HCT116 (cell line): ENCODE measurements around the gene KIF1A. TPM values are rescaled to one million over a fixed set of nuclear protein-coding genes. Genes with fewer than 3 reads are reported as not detected.

ENCODE experiments used
- ATAC-seq: fragments of 200-7000 bp; cut with Tn5 transposase; 2 replicates; pipeline ENCODE4 v1.9.1; 2020; ENCODE audit warnings: mild to moderate bottlenecking, moderate library complexity
- BruUV-seq: library from RNA; stranded (reverse); fragments of 400-500 nt; replicated peaks from 2 replicates; lab custom pipeline; 2021; lab: Mats Ljungman, UMichigan
- CTCF ChIA-PET: fragments of 300-600 bp; sonication (Branson Sonifier 250); formaldehyde crosslinking; loops from one replicate; lab custom pipeline; 2021; ENCODE audit warnings: antibody characterized with exemption; lab: Charles Lee
- POLR2A ChIA-PET: fragments of 300-600, 350-600 bp; sonication (Branson Sonifier 250); formaldehyde crosslinking; loops from one replicate; lab custom pipeline; 2021; ENCODE audit warnings: antibody characterized with exemption; lab: Charles Lee
- RAD21 ChIA-PET, 2 experiments: fragments of 300-600 bp; sonication (Branson Sonifier 250); formaldehyde crosslinking; loops; one replicate each; lab custom pipeline; 2023; ENCODE audit warnings: low total read pairs in 2 of 2; ENCODE audit not compliant: uncharacterized antibody in 2 of 2, unreplicated experiment in 2 of 2, low non-redundant PET in 1 of 2; lab: Charles Lee
- DNase-seq: peaks from one replicate; pipeline ENCODE4 v3.0.0-alpha.2; 2010; ENCODE audit warnings: low read depth, low spot score
- H2AFZ ChIP-seq: fragments of 200-600 bp; shearing (Covaris generic), sonication (generic); 2 replicates; pipeline ENCODE4 v1.6.1; 2017; ENCODE audit warnings: low read depth, mixed run types, mixed read lengths, antibody characterized with exemption, low read length; ENCODE audit not compliant: poor library complexity, severe bottlenecking
- H3K27ac ChIP-seq: 2 replicates; pipeline ENCODE4 v1.5.1; 2012; ENCODE audit warnings: low read depth, low read length
- H3K27me3 ChIP-seq: fragments of 200-600 bp; sonication (generic); 2 replicates; pipeline ENCODE4 v1.6.1; 2016; ENCODE audit warnings: mixed run types, low read length, mixed read lengths; ENCODE audit not compliant: insufficient read depth
- H3K36me3 ChIP-seq, 2 experiments: fragments of 200-500 bp in 1 of 2; fragments of 200-600 bp in 1 of 2; sonication (Bioruptor generic) in 1 of 2; sonication (generic) in 1 of 2; 2 replicates each; pipeline versions ENCODE4 v1.5.1 to v1.6.1; 2014 to 2016; ENCODE audit warnings: low read length in 2 of 2, inconsistent platforms in 1 of 2, mixed read lengths in 1 of 2, mixed run types in 1 of 2; ENCODE audit not compliant: insufficient read depth in 2 of 2, control insufficient read depth in 1 of 2
- H3K4me1 ChIP-seq, 2 experiments: fragments of 200-600 bp in 1 of 2; sonication (generic) in 1 of 2; 2 replicates each; pipeline versions ENCODE4 v1.5.1 to v1.6.1; 2012 to 2017; ENCODE audit warnings: low read length in 2 of 2, inconsistent platforms in 1 of 2, mild to moderate bottlenecking in 1 of 2, mixed read lengths in 1 of 2, mixed run types in 1 of 2, moderate library complexity in 1 of 2; ENCODE audit not compliant: insufficient read depth in 2 of 2, control insufficient read depth in 1 of 2
- H3K4me2 ChIP-seq: fragments of 200-600 bp; sonication (generic); 2 replicates; pipeline ENCODE4 v1.6.1; 2017; ENCODE audit warnings: mixed run types, low read length, mixed read lengths
- H3K4me3 ChIP-seq, 2 experiments: fragments of 200-600 bp in 1 of 2; sonication (generic) in 1 of 2; replicated peaks in 1 of 2; 2 replicates each; pipeline ENCODE4 v1.5.1; 2011 to 2016; ENCODE audit warnings: low read length in 2 of 2, control low read depth in 1 of 2, low read depth in 1 of 2, mild to moderate bottlenecking in 1 of 2, mixed read lengths in 1 of 2, mixed run types in 1 of 2
- H3K79me2 ChIP-seq: fragments of 200-600 bp; sonication (generic); 2 replicates; pipeline ENCODE4 v1.6.1; 2017; ENCODE audit warnings: mild to moderate bottlenecking, mixed run types, low read length, moderate library complexity, mixed read lengths; ENCODE audit not compliant: insufficient read depth
- H3K9ac ChIP-seq: fragments of 200-600 bp; sonication (generic); 2 replicates; pipeline ENCODE4 v1.6.1; 2016; ENCODE audit warnings: low read length, mixed read lengths
- H3K9me2 ChIP-seq: fragments of 200-600 bp; sonication (generic), shearing (Covaris generic); 2 replicates; pipeline ENCODE4 v1.6.1; 2017; ENCODE audit warnings: mixed run types, mild to moderate bottlenecking, moderate library complexity; ENCODE audit not compliant: insufficient read depth
- H3K9me3 ChIP-seq, 2 experiments: fragments of 200-500 bp in 1 of 2; fragments of 200-600 bp in 1 of 2; sonication (Bioruptor generic) in 1 of 2; sonication (generic) in 1 of 2; 2 replicates each; pipeline ENCODE4 v1.6.1; 2014 to 2017; ENCODE audit warnings: low read length in 2 of 2, mixed read lengths in 2 of 2, inconsistent platforms in 1 of 2, low read depth in 1 of 2, mild to moderate bottlenecking in 1 of 2, mixed run types in 1 of 2, moderate library complexity in 1 of 2; ENCODE audit not compliant: control insufficient read depth in 1 of 2, insufficient read depth in 1 of 2
- H4K20me1 ChIP-seq: fragments of 200-600 bp; sonication (generic), shearing (Covaris generic); 2 replicates; pipeline ENCODE4 v1.6.1; 2017; ENCODE audit warnings: mixed run types, mild to moderate bottlenecking, moderate library complexity; ENCODE audit not compliant: insufficient read depth
- CBX3 ChIP-seq: IDR thresholded peaks from 2 replicates; pipeline ENCODE4 v1.6.1; 2012; ENCODE audit warnings: low read depth
- CEBPB ChIP-seq: IDR thresholded peaks from 2 replicates; pipeline ENCODE4 v1.6.1; 2012; ENCODE audit warnings: low read depth
- CTCF ChIP-seq, 3 experiments: fragments of 200-600 bp in 1 of 3; sonication (generic) in 1 of 3; IDR thresholded peaks in 2 of 3; conservative IDR thresholded peaks in 1 of 3; 2 replicates each; pipeline ENCODE4 v1.5.1; 2012 to 2017; ENCODE audit warnings: low read depth in 2 of 3, low read length in 2 of 3, antibody characterized with exemption in 1 of 3, borderline replicate concordance in 1 of 3, control low read depth in 1 of 3, mild to moderate bottlenecking in 1 of 3, mixed read lengths in 1 of 3, mixed run types in 1 of 3, moderate library complexity in 1 of 3; ENCODE audit not compliant: insufficient read depth in 1 of 3
- EGR1 ChIP-seq: IDR thresholded peaks from 2 replicates; pipeline ENCODE4 v1.6.1; 2012; ENCODE audit warnings: low read depth
- ELF1 ChIP-seq: IDR thresholded peaks from 2 replicates; pipeline ENCODE4 v1.6.1; 2012; ENCODE audit warnings: low read depth, borderline replicate concordance
- EZH2 ChIP-seq: fragments of 200-600 bp; sonication (generic); IDR thresholded peaks from 2 replicates; pipeline ENCODE4 v1.6.1; 2017; ENCODE audit warnings: antibody characterized with exemption, mixed run types
- EZH2phosphoT487 ChIP-seq: fragments of 200-600 bp; IDR thresholded peaks from 2 replicates; pipeline ENCODE4 v1.6.1; 2018; ENCODE audit warnings: antibody characterized with exemption, borderline replicate concordance
- FOSL1 ChIP-seq: IDR thresholded peaks from 2 replicates; pipeline ENCODE4 v1.6.1; 2012; ENCODE audit warnings: low read depth
- JUND ChIP-seq: IDR thresholded peaks from 2 replicates; pipeline ENCODE4 v1.6.1; 2012
- MAX ChIP-seq: IDR thresholded peaks from 2 replicates; pipeline ENCODE4 v1.6.1; 2012
- POLR2A ChIP-seq: IDR thresholded peaks from 2 replicates; pipeline ENCODE4 v1.7.0; 2011; ENCODE audit warnings: borderline replicate concordance; ENCODE audit not compliant: insufficient read depth, insufficient read length; ENCODE audit errors: extremely low read depth
- RAD21 ChIP-seq: IDR thresholded peaks from 2 replicates; pipeline ENCODE4 v1.6.1; 2012; ENCODE audit warnings: low read depth, mild to moderate bottlenecking
- SIN3A ChIP-seq: IDR thresholded peaks from 2 replicates; pipeline ENCODE4 v1.6.1; 2012; ENCODE audit warnings: low read depth
- SRF ChIP-seq: IDR thresholded peaks from 2 replicates; pipeline ENCODE4 v1.6.1; 2012; ENCODE audit warnings: low read depth
- TCF7L2 ChIP-seq: IDR thresholded peaks from 2 replicates; pipeline ENCODE4 v1.7.0; 2011; ENCODE audit warnings: borderline replicate concordance, inconsistent platforms; ENCODE audit not compliant: insufficient read depth, insufficient read length; ENCODE audit errors: extremely low read depth
- ZFX ChIP-seq: fragments of 450-650 bp; IDR thresholded peaks from 2 replicates; pipeline ENCODE4 v1.6.1; 2017
- ZNF274 ChIP-seq: fragments of 200-500 bp; sonication (Bioruptor generic); IDR thresholded peaks from 2 replicates; pipeline ENCODE4 v1.6.1; 2014; ENCODE audit warnings: mild to moderate bottlenecking, low read depth, low read length, inconsistent platforms
- intact Hi-C: fragments of 100-400 bp; cut with micrococcal nuclease; formaldehyde crosslinking; loops from 2 replicates; pipeline ENCODE4 v1.10.0; 2022
- total RNA-seq: library from RNA; stranded (reverse); gene quantifications from one replicate; pipeline ENCODE4 v1.2.1, GENCODE V29; 2021; ENCODE audit not compliant: unreplicated experiment
- TF ChIP-seq, protein P1 (sequence below): IDR thresholded peaks from 2 replicates; pipeline ENCODE4 v1.6.1; 2011; ENCODE audit warnings: mild to moderate bottlenecking, low read length, moderate library complexity; ENCODE audit not compliant: insufficient replicate concordance; ENCODE audit errors: extremely low read depth
- TF ChIP-seq, protein P2 (sequence below): IDR thresholded peaks from 2 replicates; pipeline ENCODE4 v1.6.1; 2012

Gene KIF1A
- total RNA-seq, 1 experiment from 2014 or later, result 0.27 TPM

DNA sequence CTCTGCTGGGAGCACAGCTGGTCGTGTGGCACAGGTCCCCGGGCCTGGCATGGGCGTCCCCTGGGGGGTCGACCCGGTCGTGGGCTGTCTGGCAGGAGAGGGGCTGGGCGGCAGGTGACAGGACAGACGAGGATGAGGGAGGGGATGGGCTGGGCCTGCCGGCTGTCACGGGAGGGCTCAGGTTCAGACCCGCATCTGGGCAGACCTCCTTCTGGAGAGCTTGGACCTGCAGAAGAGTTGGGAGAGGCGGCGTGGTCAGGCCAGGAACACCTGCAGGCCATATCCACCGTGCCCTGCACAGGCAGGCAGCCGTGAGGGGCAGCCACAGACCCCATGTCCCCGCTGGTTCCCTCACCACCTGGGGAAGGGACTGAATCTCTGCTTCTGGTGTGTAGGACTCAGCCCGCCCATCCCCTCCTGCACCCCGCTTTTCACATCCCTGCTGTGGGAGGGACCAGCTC, 102.8 kb downstream of the KIF1A start (continued):
- TF ChIP-seq, protein P1, sequence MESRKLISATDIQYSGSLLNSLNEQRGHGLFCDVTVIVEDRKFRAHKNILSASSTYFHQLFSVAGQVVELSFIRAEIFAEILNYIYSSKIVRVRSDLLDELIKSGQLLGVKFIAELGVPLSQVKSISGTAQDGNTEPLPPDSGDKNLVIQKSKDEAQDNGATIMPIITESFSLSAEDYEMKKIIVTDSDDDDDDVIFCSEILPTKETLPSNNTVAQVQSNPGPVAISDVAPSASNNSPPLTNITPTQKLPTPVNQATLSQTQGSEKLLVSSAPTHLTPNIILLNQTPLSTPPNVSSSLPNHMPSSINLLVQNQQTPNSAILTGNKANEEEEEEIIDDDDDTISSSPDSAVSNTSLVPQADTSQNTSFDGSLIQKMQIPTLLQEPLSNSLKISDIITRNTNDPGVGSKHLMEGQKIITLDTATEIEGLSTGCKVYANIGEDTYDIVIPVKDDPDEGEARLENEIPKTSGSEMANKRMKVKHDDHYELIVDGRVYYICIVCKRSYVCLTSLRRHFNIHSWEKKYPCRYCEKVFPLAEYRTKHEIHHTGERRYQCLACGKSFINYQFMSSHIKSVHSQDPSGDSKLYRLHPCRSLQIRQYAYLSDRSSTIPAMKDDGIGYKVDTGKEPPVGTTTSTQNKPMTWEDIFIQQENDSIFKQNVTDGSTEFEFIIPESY, result no peak
- TF ChIP-seq SRF (no peak), EZH2phosphoT487 (no peak), TCF7L2 (no peak), CBX3 (no peak)

DNA sequence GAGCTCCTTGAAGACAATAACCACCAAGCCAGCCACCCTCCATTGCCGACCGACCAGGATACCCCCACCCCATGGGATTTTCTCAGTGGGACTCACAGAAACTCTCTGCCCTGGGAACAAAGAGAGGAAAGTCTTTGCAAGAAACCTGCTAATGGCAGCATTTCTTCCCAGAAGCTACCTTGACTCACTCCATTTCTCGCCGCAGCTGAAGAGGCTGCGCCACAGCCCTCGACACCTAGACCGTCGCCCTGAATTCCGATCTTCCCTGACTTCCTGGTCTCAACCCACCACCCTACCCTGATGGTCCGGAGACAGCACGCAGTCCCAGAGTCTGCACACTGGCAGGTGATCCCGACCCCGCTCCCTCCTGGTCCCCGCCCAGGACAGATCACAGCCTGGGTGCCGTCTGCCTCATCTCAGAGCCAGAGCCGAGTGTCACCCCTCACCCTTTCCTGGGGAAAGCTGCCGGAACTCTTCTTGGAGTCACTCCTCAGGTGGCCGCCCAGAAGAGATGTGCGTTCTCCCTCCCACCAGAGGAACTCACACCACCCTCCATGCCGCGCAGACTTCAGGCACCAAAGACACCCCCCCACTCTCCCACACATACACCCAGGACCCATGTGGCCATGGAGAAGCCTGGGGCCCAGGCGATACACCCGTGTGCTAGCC, 103.8 kb downstream of the KIF1A start:
- ChIA-PET CTCF (no interaction called here), POLR2A (no interaction called here), RAD21 (no interaction called here)
- no peaks in the 10 kb centered on the region for H3K27me3 ChIP-seq
- ATAC-seq, result no peak
- no peaks in the 10 kb centered on the region for H3K36me3 ChIP-seq
- no peaks in the 10 kb centered on the region for H3K4me1 ChIP-seq
- no TSS peak for BruUV-seq
- no peak overlapping the region for H3K9ac ChIP-seq
- no peaks in the 10 kb centered on the region for H3K9me2 ChIP-seq
- H3K9me3 ChIP-seq, result no peaks in the 10 kb centered on the region
- H3K4me2 ChIP-seq, result no peak overlapping the region
- no peak overlapping the region for H2AFZ ChIP-seq
- DNase-seq, result no peak
- no peak overlapping the region for H3K27ac ChIP-seq
- H3K79me2 ChIP-seq, result no peaks in the 10 kb centered on the region
- intact Hi-C loops, result no loop called here
- no peak overlapping the region for H3K4me3 ChIP-seq
- no peaks in the 10 kb centered on the region for H4K20me1 ChIP-seq
- TF ChIP-seq ZNF274 (no peak), SIN3A (no peak), POLR2A (no peak), EGR1 (no peak), SRF (no peak), MAX (no peak), EZH2phosphoT487 (no peak), EZH2 (no peak), CTCF (IDR thresholded peaks at IDR 0.05 in 2 of 3, conservative IDR thresholded peaks at IDR 0.05 in 1 of 3; ENCODE audit: borderline replicate concordance in 1 of 3, insufficient read depth in 1 of 3, low read depth in 2 of 3, low read length in 2 of 3) (no peak), RAD21 (no peak), CEBPB (no peak), ZFX (no peak), ELF1 (no peak), JUND (no peak), CBX3 (no peak), TCF7L2 (no peak), FOSL1 (no peak)
- TF ChIP-seq, protein P2, sequence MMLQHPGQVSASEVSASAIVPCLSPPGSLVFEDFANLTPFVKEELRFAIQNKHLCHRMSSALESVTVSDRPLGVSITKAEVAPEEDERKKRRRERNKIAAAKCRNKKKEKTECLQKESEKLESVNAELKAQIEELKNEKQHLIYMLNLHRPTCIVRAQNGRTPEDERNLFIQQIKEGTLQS, result no peak
- TF ChIP-seq, protein P1, result no peak
